ENCODE results near the gene HMX3. TPM values are rescaled to one million over a fixed set of nuclear protein-coding genes. Genes with fewer than 3 reads are reported as not detected.

The HMX3 gene
- total and polyA plus RNA-seq, 2 of the 13 experiments (the other 11 are each of a cell fraction or from before 2014, with no cell fraction given), result not detected

DNA sequence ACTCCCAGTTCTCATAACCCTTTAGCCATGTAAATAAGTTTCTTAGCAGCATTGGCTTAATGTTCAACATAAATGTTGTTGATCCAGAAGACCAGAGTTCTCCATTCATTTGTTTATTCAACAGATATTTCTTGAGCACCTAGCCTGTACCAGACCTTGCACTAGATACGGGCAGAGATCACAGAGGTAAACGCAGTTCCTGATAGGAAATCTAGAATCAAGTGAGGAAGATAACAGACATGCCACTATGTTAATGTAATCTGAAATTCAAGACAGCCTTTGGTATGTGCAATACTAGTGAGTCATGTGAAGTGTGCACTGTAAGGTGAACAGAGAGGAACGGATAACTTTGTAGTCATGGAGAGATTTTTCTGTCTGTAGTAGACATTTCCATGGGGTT lies 21.4 kb downstream of the HMX3 start (continued):
- TF ChIP-seq, protein P1, sequence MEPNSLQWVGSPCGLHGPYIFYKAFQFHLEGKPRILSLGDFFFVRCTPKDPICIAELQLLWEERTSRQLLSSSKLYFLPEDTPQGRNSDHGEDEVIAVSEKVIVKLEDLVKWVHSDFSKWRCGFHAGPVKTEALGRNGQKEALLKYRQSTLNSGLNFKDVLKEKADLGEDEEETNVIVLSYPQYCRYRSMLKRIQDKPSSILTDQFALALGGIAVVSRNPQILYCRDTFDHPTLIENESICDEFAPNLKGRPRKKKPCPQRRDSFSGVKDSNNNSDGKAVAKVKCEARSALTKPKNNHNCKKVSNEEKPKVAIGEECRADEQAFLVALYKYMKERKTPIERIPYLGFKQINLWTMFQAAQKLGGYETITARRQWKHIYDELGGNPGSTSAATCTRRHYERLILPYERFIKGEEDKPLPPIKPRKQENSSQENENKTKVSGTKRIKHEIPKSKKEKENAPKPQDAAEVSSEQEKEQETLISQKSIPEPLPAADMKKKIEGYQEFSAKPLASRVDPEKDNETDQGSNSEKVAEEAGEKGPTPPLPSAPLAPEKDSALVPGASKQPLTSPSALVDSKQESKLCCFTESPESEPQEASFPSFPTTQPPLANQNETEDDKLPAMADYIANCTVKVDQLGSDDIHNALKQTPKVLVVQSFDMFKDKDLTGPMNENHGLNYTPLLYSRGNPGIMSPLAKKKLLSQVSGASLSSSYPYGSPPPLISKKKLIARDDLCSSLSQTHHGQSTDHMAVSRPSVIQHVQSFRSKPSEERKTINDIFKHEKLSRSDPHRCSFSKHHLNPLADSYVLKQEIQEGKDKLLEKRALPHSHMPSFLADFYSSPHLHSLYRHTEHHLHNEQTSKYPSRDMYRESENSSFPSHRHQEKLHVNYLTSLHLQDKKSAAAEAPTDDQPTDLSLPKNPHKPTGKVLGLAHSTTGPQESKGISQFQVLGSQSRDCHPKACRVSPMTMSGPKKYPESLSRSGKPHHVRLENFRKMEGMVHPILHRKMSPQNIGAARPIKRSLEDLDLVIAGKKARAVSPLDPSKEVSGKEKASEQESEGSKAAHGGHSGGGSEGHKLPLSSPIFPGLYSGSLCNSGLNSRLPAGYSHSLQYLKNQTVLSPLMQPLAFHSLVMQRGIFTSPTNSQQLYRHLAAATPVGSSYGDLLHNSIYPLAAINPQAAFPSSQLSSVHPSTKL (CRISPR knock-in tag; IDR thresholded peaks at IDR 0.05), result peak; percentile 56; the same call in 1 of the 2 replicates
- no peak for TF ChIP-seq MXD4 (CRISPR knock-in tag; IDR thresholded peaks at IDR 0.05)
- TF ChIP-seq, protein P2, sequence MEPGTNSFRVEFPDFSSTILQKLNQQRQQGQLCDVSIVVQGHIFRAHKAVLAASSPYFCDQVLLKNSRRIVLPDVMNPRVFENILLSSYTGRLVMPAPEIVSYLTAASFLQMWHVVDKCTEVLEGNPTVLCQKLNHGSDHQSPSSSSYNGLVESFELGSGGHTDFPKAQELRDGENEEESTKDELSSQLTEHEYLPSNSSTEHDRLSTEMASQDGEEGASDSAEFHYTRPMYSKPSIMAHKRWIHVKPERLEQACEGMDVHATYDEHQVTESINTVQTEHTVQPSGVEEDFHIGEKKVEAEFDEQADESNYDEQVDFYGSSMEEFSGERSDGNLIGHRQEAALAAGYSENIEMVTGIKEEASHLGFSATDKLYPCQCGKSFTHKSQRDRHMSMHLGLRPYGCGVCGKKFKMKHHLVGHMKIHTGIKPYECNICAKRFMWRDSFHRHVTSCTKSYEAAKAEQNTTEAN (CRISPR knock-in tag; conservative IDR thresholded peaks at IDR 0.05), result no peak
- TF ChIP-seq, protein P3, sequence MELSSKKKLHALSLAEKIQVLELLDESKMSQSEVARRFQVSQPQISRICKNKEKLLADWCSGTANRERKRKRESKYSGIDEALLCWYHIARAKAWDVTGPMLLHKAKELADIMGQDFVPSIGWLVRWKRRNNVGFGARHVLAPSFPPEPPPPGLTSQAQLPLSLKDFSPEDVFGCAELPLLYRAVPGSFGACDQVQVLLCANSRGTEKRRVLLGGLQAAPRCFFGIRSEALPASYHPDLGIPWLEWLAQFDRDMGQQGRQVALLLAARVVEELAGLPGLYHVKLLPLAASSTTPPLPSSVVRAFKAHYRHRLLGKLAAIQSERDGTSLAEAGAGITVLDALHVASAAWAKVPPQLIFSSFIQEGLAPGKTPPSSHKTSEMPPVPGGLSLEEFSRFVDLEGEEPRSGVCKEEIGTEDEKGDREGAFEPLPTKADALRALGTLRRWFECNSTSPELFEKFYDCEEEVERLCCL (CRISPR knock-in tag; IDR thresholded peaks at IDR 0.05; ENCODE audit: borderline replicate concordance), result no peak
- no peak for TF ChIP-seq ZNF790 (CRISPR knock-in tag; IDR thresholded peaks at IDR 0.05; ENCODE audit: borderline replicate concordance)
- TF ChIP-seq HNF4A (CRISPR knock-in tag; IDR thresholded peaks at IDR 0.05), result peak; percentile 62
- peak; percentile 49; the same call in 1 of the 2 replicates for TF ChIP-seq CEBPB (IDR thresholded peaks at IDR 0.05; ENCODE audit: borderline replicate concordance, low read depth, low read length)
- TF ChIP-seq MTF2 (CRISPR knock-in tag; IDR thresholded peaks at IDR 0.05; ENCODE audit: borderline replicate concordance), result no peak
- TF ChIP-seq TEAD3 (CRISPR knock-in tag; optimal IDR thresholded peaks at IDR 0.05; ENCODE audit: borderline replicate concordance), result peak; percentile 40
- TF ChIP-seq XBP1 (CRISPR knock-in tag; IDR thresholded peaks at IDR 0.05), result no peak
- TF ChIP-seq ZNF652 (CRISPR knock-in tag; IDR thresholded peaks at IDR 0.05; ENCODE audit: borderline replicate concordance, low read depth), result peak; percentile 22; the same call in 1 of the 2 replicates
- no peak for TF ChIP-seq RAD21 (CRISPR knock-in tag; IDR thresholded peaks at IDR 0.05)
- TF ChIP-seq, protein P4, sequence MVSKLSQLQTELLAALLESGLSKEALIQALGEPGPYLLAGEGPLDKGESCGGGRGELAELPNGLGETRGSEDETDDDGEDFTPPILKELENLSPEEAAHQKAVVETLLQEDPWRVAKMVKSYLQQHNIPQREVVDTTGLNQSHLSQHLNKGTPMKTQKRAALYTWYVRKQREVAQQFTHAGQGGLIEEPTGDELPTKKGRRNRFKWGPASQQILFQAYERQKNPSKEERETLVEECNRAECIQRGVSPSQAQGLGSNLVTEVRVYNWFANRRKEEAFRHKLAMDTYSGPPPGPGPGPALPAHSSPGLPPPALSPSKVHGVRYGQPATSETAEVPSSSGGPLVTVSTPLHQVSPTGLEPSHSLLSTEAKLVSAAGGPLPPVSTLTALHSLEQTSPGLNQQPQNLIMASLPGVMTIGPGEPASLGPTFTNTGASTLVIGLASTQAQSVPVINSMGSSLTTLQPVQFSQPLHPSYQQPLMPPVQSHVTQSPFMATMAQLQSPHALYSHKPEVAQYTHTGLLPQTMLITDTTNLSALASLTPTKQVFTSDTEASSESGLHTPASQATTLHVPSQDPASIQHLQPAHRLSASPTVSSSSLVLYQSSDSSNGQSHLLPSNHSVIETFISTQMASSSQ (IDR thresholded peaks at IDR 0.05; ENCODE audit: low read depth), result peak; percentile 46; the same call in 1 of the 2 replicates
- TF ChIP-seq, protein P4 (CRISPR knock-in tag; IDR thresholded peaks at IDR 0.05; ENCODE audit: borderline replicate concordance), result no peak
- 0 out of 2 replicates have a peak, but pooled peaks have one; percentile 8 for TF ChIP-seq RARA (CRISPR knock-in tag; IDR thresholded peaks at IDR 0.05)
- no peak for TF ChIP-seq ETV5 (CRISPR knock-in tag; IDR thresholded peaks at IDR 0.05; ENCODE audit: borderline replicate concordance)
- no peak for TF ChIP-seq RFX1 (IDR thresholded peaks at IDR 0.05)
